Progenitor cell of endocrine pancreas (in vitro differentiated cells): ENCODE results near the gene ADGRB2. TPM values are rescaled to one million over a fixed set of nuclear protein-coding genes. Genes with fewer than 3 reads are reported as not detected.

Experiments
- DNase-seq: peaks from one replicate; pipeline ENCODE4 v3.0.0; 2021; ENCODE audit warnings: low spot score; ENCODE audit not compliant: unreplicated experiment
- H3K27ac Mint-ChIP-seq: 2 replicates; pipeline ENCODE4 v1.8.0; 2021; ENCODE audit warnings: mild to moderate bottlenecking, moderate library complexity, mixed read lengths
- H3K27me3 Mint-ChIP-seq: 2 replicates; pipeline ENCODE4 v1.8.0; 2021; ENCODE audit warnings: mixed read lengths
- H3K36me3 Mint-ChIP-seq: 2 replicates; pipeline ENCODE4 v1.8.0; 2022; ENCODE audit warnings: mixed read lengths; ENCODE audit not compliant: insufficient read depth
- H3K4me1 Mint-ChIP-seq: 2 replicates; pipeline ENCODE4 v1.8.0; 2021; ENCODE audit warnings: low read depth, mixed read lengths
- H3K4me3 Mint-ChIP-seq: 2 replicates; pipeline ENCODE4 v1.8.0; 2021; ENCODE audit warnings: low read depth, mild to moderate bottlenecking, moderate library complexity, mixed read lengths
- H3K9me3 Mint-ChIP-seq: 2 replicates; pipeline ENCODE4 v1.8.0; 2021; ENCODE audit warnings: low read depth, mixed read lengths
- CTCF ChIP-seq: fragments of 200-600 bp; sonication (generic); IDR thresholded peaks from one replicate; pipeline ENCODE4 v1.5.0; 2021; ENCODE audit warnings: antibody characterized with exemption, mild to moderate bottlenecking; ENCODE audit not compliant: unreplicated experiment
- total RNA-seq: library from RNA; stranded (reverse); gene quantifications from 2 replicates; pipeline ENCODE4 v1.2.1, GENCODE V29; 2021

ADGRB2 gene
- total RNA-seq, 1 donor from 2014 or later, result 5.5 TPM

DNA sequence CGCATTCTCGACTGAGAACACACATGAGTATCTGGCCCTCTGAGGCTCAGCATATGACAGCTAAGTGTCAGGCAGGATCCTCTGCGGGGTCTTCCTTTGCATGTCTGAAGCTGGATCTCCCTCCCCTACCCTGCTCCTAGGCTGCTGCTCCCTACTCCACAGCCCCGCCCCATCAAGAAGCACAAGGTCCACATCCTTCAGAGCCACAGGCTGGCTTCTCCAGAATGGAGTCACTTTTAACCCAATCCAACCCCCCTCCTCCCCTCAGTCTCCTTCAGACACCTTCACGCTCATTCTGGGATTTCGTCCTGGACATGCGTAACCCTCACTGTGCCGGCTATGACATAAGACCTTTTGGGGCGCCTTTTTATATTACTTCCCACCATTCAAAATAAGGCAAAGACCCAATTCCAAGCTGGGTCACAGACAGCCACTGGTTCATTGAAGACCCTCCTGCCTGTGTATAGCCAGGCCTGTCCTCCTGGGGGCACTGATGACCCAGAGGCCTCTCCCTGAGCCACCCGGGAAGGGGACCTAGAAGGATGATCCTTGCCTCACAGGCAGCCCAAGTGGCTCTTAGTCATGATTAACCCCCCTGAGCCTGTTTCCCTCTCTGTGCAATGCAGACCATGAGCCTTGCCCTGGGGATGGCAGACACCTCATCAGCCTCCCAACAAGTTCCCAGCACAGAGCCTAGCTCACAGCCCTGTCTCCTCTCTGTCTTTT lies 4.7 kb downstream of the ADGRB2 start:
- no peaks in the 10 kb centered on the region for H3K36me3 Mint-ChIP-seq
- H3K9me3 Mint-ChIP-seq, result no peaks in the 10 kb centered on the region
- peaks cover 34% of the 10 kb centered on the region for H3K27me3 Mint-ChIP-seq
- no peak overlapping the region for H3K27ac Mint-ChIP-seq
- H3K4me1 Mint-ChIP-seq, result peaks cover 4% of the 10 kb centered on the region
- peak overlapping the region; percentile 65 for H3K4me3 Mint-ChIP-seq
- no peak for TF ChIP-seq CTCF
- no peak for DNase-seq

DNA sequence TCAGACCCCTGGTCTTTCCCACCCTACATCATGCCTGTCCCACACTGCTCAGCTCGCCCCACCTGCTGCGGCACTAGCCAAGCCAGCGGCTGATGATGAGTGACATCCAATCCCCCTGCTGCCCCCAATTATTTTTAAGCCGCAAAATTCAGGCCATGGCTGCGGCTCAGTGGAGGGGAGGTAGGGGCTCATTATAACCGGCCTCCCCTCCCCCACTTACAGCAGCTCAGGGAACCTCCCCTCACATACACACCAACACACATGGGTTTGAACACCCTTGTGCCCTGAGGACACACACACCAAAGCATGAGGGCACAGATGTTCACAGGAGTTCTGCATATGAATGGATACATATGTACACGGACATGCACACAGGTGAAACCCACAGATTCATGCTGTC lies 5.3 kb downstream of the ADGRB2 start:
- Mint-ChIP-seq H3K9me3 (no peaks in the 10 kb centered on the region), H3K36me3 (no peaks in the 10 kb centered on the region), H3K27me3 (peaks cover 34% of the 10 kb centered on the region), H3K27ac (no peak overlapping the region), H3K4me1 (peaks cover 4% of the 10 kb centered on the region), H3K4me3 (no peak overlapping the region)
- no peak for DNase-seq
- no peak for TF ChIP-seq CTCF

DNA sequence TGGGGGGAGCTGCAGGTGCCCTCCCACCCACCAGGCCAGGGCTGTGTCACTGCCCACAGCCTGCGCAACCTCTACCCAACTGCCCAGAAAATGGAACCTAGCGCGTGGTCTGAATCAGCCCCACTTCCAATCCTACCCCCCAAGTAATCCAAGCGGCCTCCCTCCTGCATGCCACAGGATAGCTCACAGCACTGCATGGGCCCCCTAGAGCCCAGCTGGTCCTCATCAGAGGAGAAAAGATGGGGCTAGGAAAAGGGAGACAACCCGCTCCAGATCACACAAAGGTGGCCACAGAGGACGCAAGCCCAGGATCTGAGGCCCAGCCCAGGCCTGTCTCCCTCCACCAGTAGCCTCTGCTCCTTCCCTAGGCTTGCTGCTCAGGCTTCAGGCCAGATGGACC lies 6.2 kb downstream of the ADGRB2 start:
- no peak for DNase-seq
- H3K4me1 Mint-ChIP-seq, result peaks cover 2% of the 10 kb centered on the region
- H3K27ac Mint-ChIP-seq, result no peak overlapping the region
- no peak for TF ChIP-seq CTCF
- peaks cover 28% of the 10 kb centered on the region for H3K27me3 Mint-ChIP-seq
- H3K4me3 Mint-ChIP-seq, result no peak overlapping the region
- H3K9me3 Mint-ChIP-seq, result no peaks in the 10 kb centered on the region
- H3K36me3 Mint-ChIP-seq, result no peaks in the 10 kb centered on the region

- no peaks in the 10 kb centered on the region for H3K36me3 Mint-ChIP-seq
- H3K27me3 Mint-ChIP-seq, result peaks cover 25% of the 10 kb centered on the region
- no peak overlapping the region for H3K4me3 Mint-ChIP-seq
- peaks cover 2% of the 10 kb centered on the region for H3K4me1 Mint-ChIP-seq
- H3K9me3 Mint-ChIP-seq, result no peaks in the 10 kb centered on the region
- no peak overlapping the region for H3K27ac Mint-ChIP-seq
- TF ChIP-seq CTCF, result no peak
- no peak for DNase-seq
Measured at GRCh38 chr1:31757204-31757679, 6.9 kb downstream of the ADGRB2 start.

DNA sequence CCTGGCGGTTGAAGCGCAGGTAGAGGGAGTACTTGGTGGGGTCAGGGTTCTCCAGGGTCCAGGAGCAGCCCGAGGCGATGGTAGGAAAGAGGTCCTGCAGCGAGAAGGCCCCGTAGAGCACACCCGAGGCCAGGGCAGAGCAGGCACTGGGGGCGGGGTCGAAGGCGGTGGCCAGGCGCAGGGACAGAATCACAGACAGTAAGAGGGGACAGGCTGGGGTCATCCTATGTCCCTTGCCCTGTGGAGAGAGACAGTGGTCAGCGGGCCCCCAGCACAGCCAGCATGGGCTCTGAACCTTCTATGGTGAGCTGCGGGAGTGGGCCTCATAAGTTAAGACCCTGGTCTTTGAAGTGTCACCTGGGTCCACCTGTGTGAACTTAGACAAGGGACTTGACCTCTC lies 7.6 kb downstream of the ADGRB2 start:
- DNase-seq, result no peak
- peaks cover 22% of the 10 kb centered on the region for H3K27me3 Mint-ChIP-seq
- no peaks in the 10 kb centered on the region for H3K9me3 Mint-ChIP-seq
- H3K4me3 Mint-ChIP-seq, result no peak overlapping the region
- H3K4me1 Mint-ChIP-seq, result peaks cover 2% of the 10 kb centered on the region
- H3K27ac Mint-ChIP-seq, result no peak overlapping the region
- no peak for TF ChIP-seq CTCF
- no peaks in the 10 kb centered on the region for H3K36me3 Mint-ChIP-seq
